K562 (cell line): ENCODE measurements around the gene RFX7. TPM values are rescaled to one million over a fixed set of nuclear protein-coding genes. Genes with fewer than 3 reads are reported as not detected.
A peak's percentile ranks its signal among the peaks of the same experiment; 100 is the strongest.

Experiments
- BRD4 ChIP-seq: fragments of 200-600 bp; sonication (generic); IDR thresholded peaks from 2 replicates; pipeline ENCODE4 v1.6.1; 2017; ENCODE audit warnings: inconsistent platforms
- BRF1 ChIP-seq: IDR thresholded peaks from 3 replicates; pipeline ENCODE4 v1.6.1; 2011; ENCODE audit warnings: borderline replicate concordance, mild to moderate bottlenecking; ENCODE audit not compliant: insufficient read length; ENCODE audit errors: extremely low read depth
- CREBBP ChIP-seq: IDR thresholded peaks from one replicate; pipeline ENCODE4 v1.6.1; 2012; ENCODE audit warnings: low read depth, mild to moderate bottlenecking, control low read depth, inconsistent platforms, low read length
- KLF16 ChIP-seq: IDR thresholded peaks from 2 replicates; pipeline ENCODE4 v1.6.1; 2016; ENCODE audit warnings: antibody characterized with exemption
- L3MBTL2 ChIP-seq: fragments of 450-650 bp; IDR thresholded peaks from 2 replicates; pipeline ENCODE4 v1.6.1; 2016; ENCODE audit warnings: mild to moderate bottlenecking, moderate library complexity
- NBN ChIP-seq: fragments of 450-650 bp; IDR thresholded peaks from 2 replicates; pipeline ENCODE4 v1.6.1; 2016; ENCODE audit warnings: low read depth, mild to moderate bottlenecking
- NCOA2 ChIP-seq, 2 experiments: fragments of 450-650 bp; IDR thresholded peaks; 2 replicates each; pipeline ENCODE4 v1.6.1; 2018; ENCODE audit warnings: mild to moderate bottlenecking in 2 of 2, moderate library complexity in 1 of 2; ENCODE audit not compliant: partially characterized antibody in 2 of 2
- NR2F6 ChIP-seq: fragments of 450-650 bp; formaldehyde crosslinking; IDR thresholded peaks from 2 replicates; pipeline ENCODE4 v1.4.0; 2020; ENCODE audit warnings: mild to moderate bottlenecking
- PCBP2 ChIP-seq: fragments of 200-400 bp; formaldehyde crosslinking; IDR thresholded peaks from 2 replicates; pipeline ENCODE4 v1.6.1; 2018; ENCODE audit warnings: low read length, low read depth, mild to moderate bottlenecking, moderate library complexity; ENCODE audit not compliant: poor library complexity, severe bottlenecking
- PHF21A ChIP-seq: fragments of 450-650 bp; IDR thresholded peaks from 2 replicates; pipeline ENCODE4 v1.6.1; 2017; ENCODE audit warnings: low read depth, borderline replicate concordance
- POLR2A ChIP-seq: fragments of 450-650 bp; conservative IDR thresholded peaks from 2 replicates; pipeline ENCODE4 v1.6.1; 2016
- PRMT5 ChIP-seq: sonication (generic); formaldehyde crosslinking; IDR thresholded peaks from 2 replicates; pipeline ENCODE4 v1.5.0; 2020; ENCODE audit warnings: missing genetic modification reagents
- RB1 ChIP-seq: fragments of 450-650 bp; IDR thresholded peaks from 2 replicates; pipeline ENCODE4 v1.6.1; 2017; ENCODE audit warnings: low read depth, mild to moderate bottlenecking
- SFPQ ChIP-seq: fragments of 200-400 bp; formaldehyde crosslinking; IDR thresholded peaks from 2 replicates; pipeline ENCODE4 v1.6.1; 2017; ENCODE audit warnings: mild to moderate bottlenecking, low read depth, low read length, moderate library complexity
- SREBF2 ChIP-seq: sonication (generic); formaldehyde crosslinking; IDR thresholded peaks from 2 replicates; pipeline ENCODE4 v1.4.0; 2020; ENCODE audit warnings: mild to moderate bottlenecking, missing genetic modification reagents
- ZEB2 ChIP-seq: fragments of 450-650 bp; IDR thresholded peaks from 2 replicates; pipeline ENCODE4 v1.6.1; 2016
- ZNF174 ChIP-seq: fragments of 250-450 bp; sonication (Bioruptor Pico); IDR thresholded peaks from 2 replicates; pipeline ENCODE4 v1.4.0; 2020; ENCODE audit warnings: mild to moderate bottlenecking
- ZNF24 ChIP-seq: fragments of 450-650 bp; IDR thresholded peaks from 2 replicates; pipeline ENCODE4 v1.6.1; 2016
- ZNF282 ChIP-seq: sonication (generic); formaldehyde crosslinking; IDR thresholded peaks from 2 replicates; pipeline ENCODE4 v1.8.1; 2023; ENCODE audit warnings: missing genetic modification reagents
- ZNF655 ChIP-seq: fragments of 250-450 bp; sonication (Bioruptor Pico); IDR thresholded peaks from 2 replicates; pipeline ENCODE4 v1.5.0; 2021
- ZNF668 ChIP-seq: fragments of 250-450 bp; sonication (Bioruptor Pico); IDR thresholded peaks from 2 replicates; pipeline ENCODE4 v1.8.0; 2022; ENCODE audit warnings: mild to moderate bottlenecking, inconsistent platforms
- polyA plus RNA-seq, 8 experiments: library from polyadenylated mRNA; depleted of rRNA in 4 of 8; stranded (reverse) in 5 of 8; unstranded in 3 of 8; fragments of >200 nt; fragmentation: Nextera tagmentation in 2 of 8; fragmentation: Illumina TruSeq in 1 of 8; extraction: Ambion mirVana in 2 of 8; extraction: Trizol in 1 of 8; gene quantifications; 2 replicates each; pipeline versions ENCODE4 v1.2.1 to v1.2.3, GENCODE V29; 2011 to 2014; ENCODE audit warnings: inconsistent platforms in 1 of 8, missing spikeins in 1 of 8
- total RNA-seq, 7 experiments: library from RNA; depleted of rRNA in 6 of 7; stranded (reverse); fragments of >200 nt in 6 of 7; fragmentation: Illumina TruSeq in 2 of 7; extraction: Trizol in 2 of 7; gene quantifications; 2 replicates each; pipeline versions ENCODE4 v1.2.1 to v1.2.3, GENCODE V29; 2011 to 2021; ENCODE audit warnings: low replicate concordance in 1 of 7
- TF ChIP-seq, protein P1 (sequence below): sonication (generic); formaldehyde crosslinking; IDR thresholded peaks from 2 replicates; pipeline ENCODE4 v1.8.1; 2023; ENCODE audit warnings: mild to moderate bottlenecking, missing genetic modification reagents
- TF ChIP-seq, protein P2 (sequence below): fragments of 250-450 bp; sonication (Bioruptor Pico); IDR thresholded peaks from 2 replicates; pipeline ENCODE4 v1.5.0; 2021; ENCODE audit warnings: mild to moderate bottlenecking, moderate library complexity

Gene RFX7
- total and polyA plus RNA-seq, 9 of the 15 experiments (the other 6 are each of a cell fraction or from before 2014, with no cell fraction given), result 2.4 to 17.9 (median 6.3) TPM

- TF ChIP-seq ZNF174 (CRISPR knock-in tag) (no peak), ZEB2 (no peak), NBN (no peak), KLF16 (no peak), BRD4 (0 out of 2 replicates have a peak, but pooled peaks have one; percentile 42), ZNF655 (CRISPR knock-in tag) (no peak), ZNF282 (CRISPR knock-in tag) (no peak), SREBF2 (CRISPR knock-in tag) (no peak), L3MBTL2 (no peak), PHF21A (no peak), POLR2A (peak; percentile 17; the same call in 1 of the 2 replicates), BRF1 (no peak), ZNF24 (peak; percentile 40; the same call in 1 of the 2 replicates), PRMT5 (CRISPR knock-in tag) (no peak), RB1 (peak; percentile 85; the same call in 1 of the 2 replicates), ZNF668 (CRISPR knock-in tag) (no peak), NR2F6 (CRISPR knock-in tag) (no peak), SFPQ (no peak), CREBBP (no peak), PCBP2 (no peak), NCOA2 (IDR thresholded peaks at IDR 0.05; ENCODE audit: partially characterized antibody in 2 of 2) (no peak)
- TF ChIP-seq, protein P1, sequence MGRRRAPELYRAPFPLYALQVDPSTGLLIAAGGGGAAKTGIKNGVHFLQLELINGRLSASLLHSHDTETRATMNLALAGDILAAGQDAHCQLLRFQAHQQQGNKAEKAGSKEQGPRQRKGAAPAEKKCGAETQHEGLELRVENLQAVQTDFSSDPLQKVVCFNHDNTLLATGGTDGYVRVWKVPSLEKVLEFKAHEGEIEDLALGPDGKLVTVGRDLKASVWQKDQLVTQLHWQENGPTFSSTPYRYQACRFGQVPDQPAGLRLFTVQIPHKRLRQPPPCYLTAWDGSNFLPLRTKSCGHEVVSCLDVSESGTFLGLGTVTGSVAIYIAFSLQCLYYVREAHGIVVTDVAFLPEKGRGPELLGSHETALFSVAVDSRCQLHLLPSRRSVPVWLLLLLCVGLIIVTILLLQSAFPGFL (CRISPR knock-in tag), result no peak
- TF ChIP-seq, protein P2, sequence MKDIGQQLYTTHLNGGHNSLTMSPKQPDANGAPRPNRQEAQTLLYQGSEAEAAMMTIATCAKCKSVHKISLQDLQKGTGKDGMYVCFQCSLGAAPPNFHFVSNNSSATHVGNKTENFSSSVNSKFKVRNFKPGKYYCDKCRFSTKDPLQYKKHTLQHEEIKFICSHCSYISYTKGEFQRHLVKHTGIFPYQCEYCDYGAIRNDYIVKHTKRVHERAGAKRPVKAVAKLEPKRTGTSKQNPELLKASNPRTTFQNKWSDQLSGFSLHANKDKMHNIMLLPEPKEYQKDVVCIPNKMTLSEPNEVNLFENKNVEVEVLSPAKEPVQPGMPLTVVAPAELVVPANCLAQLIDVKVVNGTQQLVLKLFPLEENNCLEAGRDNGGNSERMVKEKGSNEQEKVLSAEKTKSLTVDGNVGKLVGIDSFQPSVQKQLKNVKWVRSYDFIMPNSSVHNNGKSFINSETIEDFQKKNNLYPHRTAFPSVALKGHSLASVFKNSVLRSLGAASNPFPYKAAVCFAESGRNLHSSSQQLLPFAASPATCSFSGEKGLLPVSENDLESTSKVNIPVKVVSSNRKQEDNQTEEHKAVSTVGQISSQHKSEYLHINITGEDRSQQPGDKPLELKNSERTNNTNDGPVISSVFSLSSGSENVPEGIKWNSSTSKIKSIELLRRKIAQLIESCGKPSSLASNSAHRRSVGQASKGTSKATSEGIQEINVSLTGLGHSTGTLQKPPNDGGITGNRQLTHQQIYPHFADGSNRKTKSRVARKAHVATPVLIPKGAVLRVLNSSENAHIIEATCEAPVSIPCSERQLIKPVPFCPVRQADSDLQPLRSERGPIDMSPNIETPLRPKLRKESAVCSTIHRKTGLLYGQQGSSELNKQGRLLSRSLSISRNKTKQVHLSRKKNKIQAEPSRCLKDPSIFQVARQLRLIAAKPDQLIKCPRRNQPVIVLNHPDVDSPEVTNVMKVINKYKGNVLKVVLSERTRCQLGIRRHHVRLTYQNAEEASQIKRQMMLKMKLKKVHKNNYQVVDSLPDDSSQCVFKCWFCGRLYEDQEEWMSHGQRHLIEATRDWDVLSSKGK (CRISPR knock-in tag), result no peak
Observed at GRCh38 chr15:56243163-56244037, at the start of gene RFX7 (continued).
